NCI-H2171 (cell line): ENCODE data around the gene SLC39A10.

Source experiments
- DNase-seq: peaks from one replicate; lab custom pipeline; 2025; lab: John Stamatoyannopoulos, UW

Gene SLC39A10

DNA sequence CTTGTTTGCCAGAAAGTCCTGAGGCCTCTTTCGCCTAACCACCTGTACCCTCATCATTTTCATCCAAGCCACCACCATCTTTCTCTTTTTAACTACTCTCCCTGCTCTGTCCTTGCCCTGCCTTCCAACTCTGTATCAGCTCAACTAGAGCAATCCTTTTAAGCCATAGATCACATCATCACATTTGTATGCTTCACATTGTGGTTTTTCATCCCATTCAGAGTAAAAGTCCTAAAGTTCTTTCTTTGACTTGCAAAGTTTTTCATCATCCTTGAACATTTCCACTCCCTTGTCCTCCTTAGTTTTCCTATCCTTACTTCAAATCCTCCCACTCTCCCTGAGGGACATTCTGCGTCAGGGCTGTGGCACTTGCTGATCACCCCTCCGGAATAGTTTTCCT, 73.9 kb downstream of the SLC39A10 start:
- DNase-seq: no peak

DNA sequence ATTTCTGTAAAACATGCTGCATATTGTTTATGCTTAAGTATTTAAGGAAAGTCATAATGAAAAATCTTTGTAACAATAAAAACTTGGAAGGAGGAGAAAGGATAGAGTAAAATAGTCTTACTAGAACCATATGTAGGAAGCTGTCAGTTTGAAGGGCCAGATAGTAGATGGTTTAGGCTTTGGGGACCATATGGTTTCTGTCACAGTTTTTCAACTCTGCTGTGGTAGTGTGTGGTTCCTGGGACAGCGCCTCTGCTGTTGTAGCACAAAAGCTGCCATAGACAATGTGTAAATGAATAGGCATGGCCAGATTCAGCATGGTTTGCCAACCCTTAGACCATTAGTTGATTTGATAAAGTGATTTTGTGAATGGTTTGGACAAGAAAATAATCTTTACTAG, 75.5 kb downstream of the SLC39A10 start:
- no peak for DNase-seq

DNA sequence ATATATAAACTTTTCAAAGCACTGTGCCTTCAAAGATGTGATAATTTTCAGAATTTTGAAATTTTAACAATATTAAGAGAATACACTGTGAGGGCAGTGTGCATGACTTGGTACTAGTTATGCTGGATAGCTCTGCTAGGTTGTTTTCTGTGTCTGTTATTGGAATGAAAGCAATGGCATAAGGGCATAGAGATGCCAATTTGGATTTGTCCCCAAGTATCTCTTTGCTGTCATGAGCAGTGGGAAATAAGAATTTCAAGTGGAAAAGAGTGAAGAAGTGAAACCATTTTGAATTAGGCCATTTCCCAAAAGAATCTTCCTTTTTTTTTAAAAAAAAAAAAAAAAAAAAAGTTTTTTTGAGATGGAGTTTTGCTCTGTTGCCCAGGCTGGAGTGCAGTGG, 76.8 kb downstream of the SLC39A10 start:
- DNase-seq: no peak

DNA sequence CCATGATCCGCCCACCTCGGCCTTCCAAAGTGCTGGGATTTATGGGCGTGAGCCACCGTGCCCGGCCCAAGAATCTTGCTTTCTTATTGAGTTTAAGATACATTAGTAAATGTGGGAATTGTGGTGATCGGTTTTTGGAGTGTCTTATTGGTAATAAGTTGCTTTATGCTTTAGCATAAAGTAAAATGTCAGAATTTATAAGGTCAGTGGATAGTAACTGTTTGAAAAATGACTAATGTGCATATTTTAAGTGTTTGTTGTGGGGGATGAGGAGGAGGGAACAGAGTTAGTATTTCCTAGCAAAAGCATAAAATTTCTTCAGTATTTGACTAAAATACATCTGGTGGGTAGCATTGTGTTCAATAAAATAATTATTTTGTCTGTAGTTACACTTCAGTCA, 77.4 kb downstream of the SLC39A10 start:
- no peak for DNase-seq

DNA sequence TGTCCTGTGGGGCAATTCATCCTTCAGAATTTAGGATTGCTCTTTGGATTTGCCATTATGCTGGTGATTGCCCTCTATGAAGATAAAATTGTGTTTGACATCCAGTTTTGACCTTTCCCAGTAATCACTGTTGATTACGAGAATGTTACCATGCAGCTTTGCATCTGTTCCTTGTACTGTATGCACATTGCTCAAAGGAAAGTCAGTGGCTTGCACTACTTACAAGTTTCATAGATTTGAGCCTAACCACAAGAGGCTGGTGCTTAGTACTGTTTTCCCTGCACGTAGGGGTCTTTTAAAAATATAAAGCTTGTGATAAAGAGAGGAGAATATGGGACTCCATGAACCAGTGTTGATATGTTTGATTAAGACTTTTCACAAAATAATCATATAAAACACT, 77.9 kb downstream of the SLC39A10 start:
- DNase-seq: no peak

DNA sequence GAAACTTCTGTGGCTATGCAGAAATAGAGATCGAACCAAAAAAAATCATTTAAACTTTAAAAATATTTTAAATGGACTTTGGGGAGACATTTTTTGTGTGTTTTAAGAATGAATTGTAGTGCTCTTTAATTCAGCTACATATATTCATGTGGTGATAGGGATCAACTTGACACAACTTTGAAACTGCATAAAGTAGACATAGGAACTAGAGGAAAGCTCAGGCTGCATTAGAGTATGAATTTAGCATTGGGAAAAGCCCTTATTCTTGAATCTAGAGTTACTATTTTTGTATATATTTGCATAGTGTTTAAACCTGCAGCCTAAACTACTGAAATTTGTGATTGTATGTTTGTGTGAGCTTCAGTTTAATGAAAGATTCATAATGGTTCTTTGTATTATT, 78.3 kb downstream of the SLC39A10 start:
- no peak for DNase-seq

DNA sequence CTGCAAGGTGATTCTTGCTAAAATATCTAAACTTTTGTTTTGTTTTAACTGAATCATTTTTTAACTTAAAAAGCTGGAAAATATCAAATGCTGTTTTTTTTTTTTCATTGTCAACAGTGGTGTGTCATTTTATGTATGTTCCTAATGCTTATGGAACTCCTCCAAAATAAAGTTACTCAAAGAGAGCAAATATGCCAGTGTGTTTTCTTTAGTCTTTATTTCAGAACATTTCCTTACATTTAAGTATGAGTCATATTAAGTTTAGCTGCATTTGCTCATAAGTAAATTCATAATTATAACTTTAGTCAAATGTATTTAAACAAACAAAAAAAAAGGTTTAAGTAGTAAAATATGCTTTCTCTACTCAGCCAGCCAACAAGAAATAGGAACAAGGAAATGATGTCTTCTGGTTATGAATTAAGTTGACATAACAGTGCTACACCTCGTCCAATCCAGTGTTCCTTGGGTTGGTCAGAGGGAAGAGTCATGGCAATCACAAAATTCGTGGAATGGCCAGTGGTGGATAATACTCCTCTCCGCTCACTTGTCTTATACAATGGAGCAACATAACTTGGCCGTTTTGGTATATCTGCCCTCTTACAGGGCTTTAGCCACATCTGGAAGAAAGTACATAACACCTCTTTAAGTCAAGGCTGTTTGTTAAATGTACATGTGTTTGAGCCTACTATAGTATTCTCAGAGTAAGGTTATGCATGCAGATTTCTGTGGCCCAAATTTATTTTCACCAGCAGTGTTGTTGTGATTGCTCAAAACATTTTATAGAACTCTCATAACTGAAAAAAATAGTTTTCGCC, 80.7 kb downstream of the SLC39A10 start:
- no peak for DNase-seq

DNA sequence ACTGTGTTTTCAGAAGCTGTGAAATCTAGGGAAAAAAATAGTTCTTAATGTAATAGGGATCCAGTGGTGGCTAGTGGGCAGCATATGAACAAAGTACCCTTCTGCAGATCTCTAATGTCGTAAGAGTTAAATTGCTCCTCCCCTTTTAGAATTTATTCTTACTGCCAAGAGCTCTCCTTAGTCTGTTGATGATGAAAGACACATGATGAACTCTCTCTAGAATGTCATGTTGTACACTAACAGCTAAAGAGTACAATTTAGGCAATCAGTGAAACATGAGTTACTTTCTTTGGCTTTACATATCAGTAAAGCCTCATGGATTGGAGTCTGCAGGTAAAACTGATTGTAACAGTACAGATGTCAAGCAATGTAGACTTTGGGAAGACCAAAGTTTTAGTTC, 84.2 kb downstream of the SLC39A10 start:
- DNase-seq: no peak

DNA sequence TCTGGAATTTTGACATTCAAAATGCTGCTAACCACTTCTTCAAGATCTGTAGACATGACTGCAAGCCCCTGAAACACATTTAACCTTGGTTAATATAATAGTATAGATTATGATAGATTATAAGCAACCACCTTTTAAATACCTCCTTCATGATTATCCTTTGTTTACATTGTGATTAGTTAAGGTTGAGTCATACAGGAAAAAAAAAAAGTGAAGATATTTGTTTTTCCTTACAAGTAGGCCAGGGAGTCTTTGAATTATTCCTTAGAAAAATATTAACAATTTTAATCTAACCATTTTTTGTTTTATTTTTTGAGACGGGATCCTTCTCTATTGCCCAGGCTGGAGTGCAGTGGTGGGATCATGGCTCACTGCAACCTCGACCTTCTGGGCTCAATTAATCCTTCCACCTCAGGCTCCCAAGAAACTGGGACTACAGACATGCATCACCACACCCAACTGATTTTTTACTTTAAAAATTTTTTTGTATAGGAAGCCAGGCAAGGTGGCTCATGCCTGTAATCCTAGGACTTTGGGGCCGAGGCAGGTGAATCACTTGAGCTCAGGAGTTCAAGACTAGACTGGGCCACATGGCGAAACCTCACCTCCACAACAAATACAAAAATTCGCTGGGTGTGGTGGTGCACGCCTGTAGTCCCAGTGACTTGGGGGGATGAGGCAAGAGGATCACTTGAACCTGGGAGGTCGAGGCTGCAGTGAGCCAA, 99.4 kb downstream of the SLC39A10 start:
- DNase-seq: no peak

DNA sequence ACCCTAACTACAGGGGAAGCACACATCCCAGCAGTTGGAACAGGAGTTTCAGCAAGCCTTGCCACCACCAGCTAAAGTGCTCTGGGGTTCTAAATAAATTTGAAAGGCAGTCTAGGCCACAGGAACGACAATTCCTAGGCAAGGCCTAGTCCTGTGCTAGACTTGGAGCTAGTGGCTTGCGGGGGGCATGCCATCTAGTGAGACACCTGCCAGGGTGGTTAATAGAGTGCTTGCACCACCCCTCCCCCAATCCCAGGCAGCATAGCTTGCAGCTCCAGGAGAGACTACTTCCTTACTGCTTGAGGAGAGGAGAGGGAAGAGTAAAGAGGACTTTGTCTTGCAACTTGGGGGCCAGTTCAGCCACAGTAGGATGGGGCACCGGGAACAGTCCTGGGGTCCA, 101.8 kb downstream of the SLC39A10 start:
- DNase-seq: no peak

DNA sequence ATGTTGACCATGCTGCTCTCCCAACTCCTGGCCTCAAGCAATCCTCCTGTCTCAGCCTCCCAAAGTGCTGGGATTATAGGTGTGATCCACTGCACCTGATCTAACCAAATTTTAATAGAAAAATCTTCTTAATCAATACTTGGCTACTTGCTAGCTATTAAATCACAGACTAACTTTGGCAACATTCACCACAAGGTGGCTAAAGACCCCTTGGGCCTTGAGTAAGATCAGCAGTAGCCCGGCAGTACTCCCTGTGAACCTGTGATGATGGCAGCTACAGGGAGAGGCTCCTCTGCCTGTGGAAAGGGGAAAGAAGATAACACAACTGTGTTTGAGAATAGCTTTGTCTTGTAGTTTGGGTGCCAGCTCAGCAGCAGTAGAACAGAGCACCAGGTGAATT, 102.9 kb downstream of the SLC39A10 start:
- DNase-seq: no peak

DNA sequence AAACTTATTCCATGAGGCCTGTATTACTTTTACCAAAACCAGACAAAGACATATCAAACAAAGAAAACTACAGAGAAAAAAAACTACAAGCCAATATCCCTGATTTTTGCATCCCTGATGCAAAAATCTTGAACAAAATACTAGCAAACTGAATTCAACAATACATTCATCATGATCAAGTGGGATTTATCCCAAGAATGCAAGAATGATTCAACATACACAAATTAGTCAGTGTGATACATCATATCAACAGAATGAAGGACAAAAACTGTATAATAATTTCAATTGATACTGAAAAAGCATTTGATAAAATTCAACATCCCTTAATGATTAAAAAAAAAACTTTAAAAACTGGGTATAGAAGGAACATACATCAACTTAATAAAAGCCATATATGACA, 106.8 kb downstream of the SLC39A10 start:
- DNase-seq: no peak

DNA sequence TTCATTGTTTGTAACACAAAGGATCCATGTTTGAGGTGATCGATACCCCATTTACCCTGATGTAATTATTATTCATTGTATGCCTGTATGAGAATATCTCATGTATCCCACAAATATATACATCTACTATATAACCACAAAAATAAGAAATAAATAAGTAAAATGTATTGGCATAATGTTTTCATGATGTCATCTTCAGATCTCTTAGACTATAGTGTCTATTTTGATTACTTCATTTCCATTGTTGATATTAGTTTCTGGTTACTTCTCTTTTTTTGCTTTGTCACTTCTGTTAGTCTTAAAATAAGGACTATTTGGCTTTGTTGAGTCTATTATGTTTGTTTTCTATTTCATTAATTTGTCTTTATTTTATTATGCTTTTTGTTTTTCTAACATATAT, 109.7 kb downstream of the SLC39A10 start:
- DNase-seq: no peak

DNA sequence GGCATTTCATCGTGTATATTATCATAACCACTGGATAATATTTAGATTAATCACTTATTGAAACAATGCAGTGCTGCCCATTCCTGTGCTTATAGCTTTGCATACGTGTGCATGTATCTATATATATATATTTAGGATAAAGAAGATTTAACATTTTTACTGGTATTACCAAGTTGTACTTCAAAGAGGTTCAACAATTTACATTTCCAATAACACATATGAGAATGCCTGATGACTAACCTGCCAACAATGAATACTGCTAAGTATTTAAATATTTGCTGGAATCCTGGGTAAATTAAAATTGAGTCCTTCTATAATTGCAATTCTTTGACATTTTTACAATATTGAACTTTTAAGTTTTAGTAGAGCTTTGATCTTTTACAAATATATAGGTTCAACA, 111.4 kb downstream of the SLC39A10 start:
- DNase-seq: no peak

DNA sequence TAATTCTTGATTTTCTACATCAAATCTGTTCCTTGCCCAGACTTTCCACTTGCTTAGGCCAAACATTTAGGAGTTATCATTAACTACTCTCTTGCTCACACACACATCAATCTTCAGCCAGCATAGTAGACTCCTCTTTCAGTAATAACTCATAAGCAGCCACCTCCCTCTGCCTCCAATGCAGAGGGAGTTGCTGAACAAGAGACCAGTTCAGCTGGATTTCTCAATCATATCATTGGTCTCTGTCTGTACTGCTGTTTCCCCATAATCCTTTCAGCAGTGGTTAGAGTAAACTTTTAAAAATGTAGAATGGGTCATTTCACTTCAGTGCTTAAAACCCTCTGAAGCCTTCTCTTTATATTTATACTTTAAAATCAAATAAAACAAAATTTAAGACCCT, 112.9 kb downstream of the SLC39A10 start:
- DNase-seq: no peak

DNA sequence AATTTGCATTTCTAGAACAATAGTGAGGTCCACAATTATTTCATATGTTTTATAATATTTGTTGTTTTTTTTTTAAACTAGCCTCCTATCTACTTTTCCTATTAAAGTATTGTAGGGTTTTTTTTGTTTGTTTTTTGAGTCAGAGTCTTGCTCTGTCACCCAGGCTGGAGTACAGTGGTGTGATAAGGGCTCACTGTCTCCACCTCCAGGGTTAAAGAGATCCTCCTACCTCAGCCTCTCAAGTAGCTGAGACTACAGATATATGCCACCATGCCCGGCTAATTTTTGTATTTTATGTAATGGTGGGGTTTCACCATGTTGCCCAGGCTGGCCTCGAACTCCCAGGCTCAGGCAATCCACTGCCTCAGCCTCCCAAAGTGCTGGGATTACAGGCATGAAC, 122.5 kb downstream of the SLC39A10 start:
- DNase-seq: no peak

DNA sequence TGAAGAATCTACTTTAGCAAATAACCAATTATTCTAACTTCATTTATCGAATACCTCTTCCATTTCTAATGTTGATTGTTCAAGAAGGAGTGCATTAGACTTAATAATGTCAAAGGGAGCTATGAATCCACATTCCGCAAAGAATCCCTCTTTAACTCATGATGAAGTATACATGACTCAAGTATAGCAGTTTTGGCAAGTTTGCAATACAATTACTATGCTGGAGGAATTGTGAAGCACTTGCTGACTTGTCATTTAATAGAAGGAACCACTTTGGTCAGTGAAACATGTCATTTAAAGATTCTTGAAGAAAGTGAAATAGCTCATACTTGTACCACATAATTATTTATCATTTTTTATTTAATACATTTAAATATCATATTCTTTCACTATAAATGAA, 125.1 kb downstream of the SLC39A10 start:
- no peak for DNase-seq
